NCI-H1092 (cell line): ENCODE data around the gene PPP1R7.

Experiments used
- DNase-seq: peaks from one replicate; lab custom pipeline; 2025; lab: John Stamatoyannopoulos, UW

PPP1R7 gene

DNA sequence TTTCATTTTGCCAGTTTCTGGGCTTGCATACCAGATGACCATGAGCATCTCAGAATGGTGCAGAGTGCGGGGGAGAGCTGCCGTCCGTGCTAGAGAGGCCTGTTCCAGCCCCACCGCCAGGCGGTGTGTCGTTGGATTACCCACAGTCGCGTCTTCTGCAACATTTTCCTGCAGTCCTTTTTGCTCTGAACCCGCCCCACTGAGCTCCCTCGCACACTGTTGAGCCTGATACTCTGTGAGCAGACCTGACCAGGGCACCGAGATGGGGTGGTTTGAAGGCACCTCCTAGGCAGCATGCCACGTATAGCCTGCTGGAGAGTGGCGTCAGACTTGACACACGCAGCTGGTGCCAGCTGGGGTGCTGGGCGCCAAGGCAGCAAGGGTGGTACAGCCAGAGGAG is 18.1 kb downstream of the PPP1R7 start:
- no peak for DNase-seq

- no peak for DNase-seq
These were observed 23.3 kb downstream of the PPP1R7 start for GRCh38 chr2:241173557-241173956.

GRCh38 chr2:241177526-241178334 is 27.5 kb downstream of the PPP1R7 start:
- DNase-seq, result no peak

- no peak for DNase-seq
These were observed 28.7 kb downstream of the PPP1R7 start for GRCh38 chr2:241178961-241179360.

- no peak for DNase-seq
These were observed 29.6 kb downstream of the PPP1R7 start for GRCh38 chr2:241179899-241180298.

GRCh38 chr2:241180495-241180894 is 30.2 kb downstream of the PPP1R7 start:
- no peak for DNase-seq

DNA sequence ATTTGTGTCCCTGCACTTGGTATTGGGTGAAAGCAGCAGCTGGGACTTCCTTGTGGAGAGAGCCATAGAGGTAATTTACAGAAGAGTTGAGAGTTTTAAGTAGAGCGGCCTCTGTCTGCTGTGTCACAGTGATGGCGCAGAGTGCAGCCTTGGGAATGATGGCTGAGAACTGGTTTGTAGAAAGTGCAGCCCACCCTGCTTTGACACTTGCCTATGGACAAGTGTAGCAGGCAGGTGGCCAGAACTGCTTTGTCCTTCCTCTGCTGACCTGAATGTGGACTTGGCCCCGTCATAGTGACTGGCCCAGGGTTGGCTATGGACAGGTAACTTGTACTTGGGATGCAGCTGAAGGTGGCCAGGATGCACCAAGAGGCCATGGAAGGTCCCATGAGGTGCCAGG is 31.9 kb downstream of the PPP1R7 start:
- DNase-seq, result no peak

DNA sequence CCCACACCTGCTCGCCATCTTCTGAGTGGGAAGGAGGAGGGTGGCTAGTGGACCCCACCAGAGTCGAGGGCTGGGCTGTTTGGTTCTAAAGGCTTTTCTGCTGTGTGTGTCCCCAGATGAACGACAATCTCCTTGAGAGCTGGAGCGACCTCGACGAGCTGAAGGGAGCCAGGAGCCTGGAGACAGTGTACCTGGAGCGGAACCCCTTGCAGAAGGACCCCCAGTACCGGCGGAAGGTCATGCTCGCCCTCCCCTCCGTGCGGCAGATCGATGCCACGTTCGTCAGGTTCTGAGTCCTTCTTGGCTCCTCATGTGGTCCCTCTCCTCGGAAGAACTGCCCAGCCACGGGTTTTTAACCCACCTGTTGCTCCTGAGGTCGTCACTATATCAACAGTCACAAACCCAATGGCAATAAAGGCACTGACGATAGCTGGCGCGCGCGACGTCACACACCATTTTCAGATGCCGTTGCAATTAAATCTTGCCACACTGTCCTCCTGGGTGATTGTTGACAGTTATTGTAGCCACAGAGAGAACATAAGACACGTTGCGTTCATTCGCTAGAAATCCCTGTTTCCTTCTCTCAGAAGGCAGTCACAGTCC is 32.4 kb downstream of the PPP1R7 start:
- no peak for DNase-seq

- DNase-seq, result no peak
These were observed 33.0 kb downstream of the PPP1R7 start for GRCh38 chr2:241183221-241183620.

GRCh38 chr2:241184901-241185300 is 34.6 kb downstream of the PPP1R7 start:
- DNase-seq, result no peak

GRCh38 chr2:241185961-241186360 is 35.7 kb downstream of the PPP1R7 start:
- no peak for DNase-seq

- no peak for DNase-seq
These were observed 37.0 kb downstream of the PPP1R7 start for GRCh38 chr2:241187101-241187917.

DNA sequence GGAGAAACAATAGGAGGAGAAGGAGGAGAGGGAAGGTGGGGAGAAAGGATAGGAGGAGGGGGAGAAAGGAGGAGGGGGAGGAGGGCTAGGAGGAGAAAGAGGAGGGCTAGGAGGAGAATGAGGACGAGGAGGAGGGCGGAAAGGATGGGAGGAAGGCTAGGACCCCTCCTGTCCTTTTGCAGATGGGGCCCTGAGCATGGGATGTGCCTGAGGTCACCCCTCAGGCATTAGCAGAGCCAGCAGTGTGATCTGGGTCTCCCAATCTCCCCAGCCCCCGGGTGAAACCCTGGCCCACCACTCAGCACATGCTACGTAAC is 37.6 kb downstream of the PPP1R7 start:
- no peak for DNase-seq

GRCh38 chr2:241188361-241189092 is 38.3 kb downstream of the PPP1R7 start, which contains the start of gene ANO7:
Gene ANO7, plus strand, starts transcription at chr2:241188677. Its CDS starts 1,387 bp downstream, at chr2:241190064.
- DNase-seq, result no peak

GRCh38 chr2:241189093-241189855 is 39.0 kb downstream of the PPP1R7 start:
- no peak for DNase-seq

GRCh38 chr2:241189856-241190201 is 39.6 kb downstream of the PPP1R7 start:
- DNase-seq, result no peak

DNA sequence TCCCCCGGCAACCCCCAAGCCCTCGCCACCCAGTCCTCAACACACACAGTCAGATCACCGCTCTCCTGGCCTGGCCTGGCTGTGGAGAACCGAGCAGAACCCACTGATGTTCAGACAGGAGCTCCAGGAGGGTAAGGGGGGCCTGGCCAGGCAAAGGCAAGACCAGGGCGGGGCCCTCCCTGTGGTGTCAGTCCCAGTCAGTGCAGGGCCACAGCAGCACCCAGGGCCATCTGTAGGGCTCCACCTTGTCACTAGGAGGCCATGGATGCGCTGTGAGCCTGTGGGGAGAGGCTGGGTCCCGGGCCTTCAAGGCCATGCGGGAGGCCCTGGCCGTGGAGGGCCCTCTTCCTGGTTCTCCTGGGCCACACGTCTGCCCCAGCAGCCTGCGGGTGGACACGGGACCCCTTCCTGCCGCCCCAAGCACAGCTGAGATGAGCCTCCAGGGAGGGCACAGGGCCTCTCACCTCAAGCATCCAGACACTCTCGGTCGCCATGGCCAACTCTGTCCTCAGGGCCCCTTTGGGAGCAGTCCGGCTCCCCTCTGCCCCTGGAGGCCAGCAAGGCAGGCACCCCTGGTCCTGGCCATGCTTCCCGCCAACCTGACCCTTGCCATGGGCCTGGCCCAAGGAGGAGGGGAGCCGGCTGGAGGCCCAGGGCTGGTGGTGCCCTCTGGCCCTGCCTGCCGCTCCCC is 40.2 kb downstream of the PPP1R7 start:
- DNase-seq, result no peak

GRCh38 chr2:241191081-241191480 is 40.8 kb downstream of the PPP1R7 start:
- no peak for DNase-seq

GRCh38 chr2:241193271-241193670 is 43.0 kb downstream of the PPP1R7 start:
- no peak for DNase-seq

DNA sequence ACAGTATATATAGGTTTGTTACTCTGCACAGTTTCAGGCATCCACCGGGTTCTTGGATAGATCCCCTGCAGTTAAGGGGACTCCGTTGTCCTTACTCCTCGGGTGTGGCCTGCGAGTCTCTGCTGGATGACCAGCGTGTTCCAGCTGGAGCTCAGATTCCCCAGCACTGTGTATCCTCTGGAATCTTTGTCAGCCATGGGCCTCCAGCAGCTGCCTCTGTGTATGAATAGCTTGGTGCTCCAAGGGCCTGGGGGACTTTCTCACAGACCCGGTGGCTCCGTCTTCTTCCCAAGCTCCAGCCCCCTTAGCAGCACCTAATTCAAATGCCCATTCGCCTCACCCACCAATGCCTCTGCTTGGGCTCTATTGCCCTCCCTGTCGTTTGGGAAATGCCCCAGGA is 44.5 kb downstream of the PPP1R7 start:
- DNase-seq, result no peak
